ENCODE results near the gene IGFN1.

IGFN1 gene

DNA sequence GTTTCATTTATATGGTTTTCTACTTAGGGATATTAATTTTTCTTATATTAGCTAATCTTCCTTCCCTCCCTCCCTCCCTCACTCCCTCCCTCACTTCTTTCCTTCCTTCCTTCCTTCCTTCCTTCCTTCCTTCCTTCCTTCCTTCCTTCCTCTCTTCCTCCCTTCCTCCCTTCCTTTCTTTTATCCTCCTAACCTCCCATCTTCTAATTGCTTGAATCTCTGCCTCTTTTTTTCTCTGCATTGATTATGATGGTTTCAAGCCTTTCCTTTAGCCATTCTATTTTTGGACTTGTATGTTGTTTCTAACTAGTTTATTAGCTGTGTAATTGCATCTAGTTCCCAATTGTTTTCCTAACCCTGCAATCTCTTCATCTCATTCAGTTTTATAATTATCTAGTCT is 75.7 kb downstream of the IGFN1 start:
- Mint-ChIP-seq H3K9me3 (no peaks in the 10 kb centered on the region), H3K27ac (no peak overlapping the region), H3K4me1 (peaks cover 31% of the 10 kb centered on the region), H3K36me3 (ENCODE audit: low read depth) (no peaks in the 10 kb centered on the region), H3K27me3 (ENCODE audit: low read depth, poor library complexity) (peaks cover 50% of the 10 kb centered on the region), H3K4me3 (no peak overlapping the region)
- TF ChIP-seq CTCF (IDR thresholded peaks at IDR 0.05) = no peak
- DNase-seq = no peak

DNA sequence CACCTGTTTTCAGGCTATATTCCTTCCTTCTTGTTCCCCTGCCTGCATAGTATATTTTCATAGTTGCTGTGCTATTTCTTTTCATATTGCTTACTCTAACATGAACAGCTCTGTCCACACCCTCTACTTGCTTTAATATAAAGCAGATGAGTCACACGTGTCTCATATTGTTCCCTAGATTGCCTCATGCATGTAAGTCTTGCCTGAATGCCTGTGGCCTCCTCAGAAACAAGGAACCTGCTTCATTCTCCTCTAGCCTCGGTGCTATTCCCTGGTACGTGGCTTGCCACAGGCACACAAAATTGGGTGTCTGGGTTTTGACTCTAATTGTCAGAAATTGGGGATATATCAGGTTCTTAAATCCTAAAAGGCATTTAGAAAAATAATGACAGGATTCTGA is 76.2 kb downstream of the IGFN1 start:
- no peak for TF ChIP-seq CTCF (IDR thresholded peaks at IDR 0.05)
- no peak for DNase-seq
- Mint-ChIP-seq H3K4me3 (no peak overlapping the region), H3K27ac (no peak overlapping the region), H3K36me3 (ENCODE audit: low read depth) (no peaks in the 10 kb centered on the region), H3K4me1 (peaks cover 31% of the 10 kb centered on the region), H3K9me3 (no peaks in the 10 kb centered on the region), H3K27me3 (ENCODE audit: low read depth, poor library complexity) (peaks cover 45% of the 10 kb centered on the region)

DNA sequence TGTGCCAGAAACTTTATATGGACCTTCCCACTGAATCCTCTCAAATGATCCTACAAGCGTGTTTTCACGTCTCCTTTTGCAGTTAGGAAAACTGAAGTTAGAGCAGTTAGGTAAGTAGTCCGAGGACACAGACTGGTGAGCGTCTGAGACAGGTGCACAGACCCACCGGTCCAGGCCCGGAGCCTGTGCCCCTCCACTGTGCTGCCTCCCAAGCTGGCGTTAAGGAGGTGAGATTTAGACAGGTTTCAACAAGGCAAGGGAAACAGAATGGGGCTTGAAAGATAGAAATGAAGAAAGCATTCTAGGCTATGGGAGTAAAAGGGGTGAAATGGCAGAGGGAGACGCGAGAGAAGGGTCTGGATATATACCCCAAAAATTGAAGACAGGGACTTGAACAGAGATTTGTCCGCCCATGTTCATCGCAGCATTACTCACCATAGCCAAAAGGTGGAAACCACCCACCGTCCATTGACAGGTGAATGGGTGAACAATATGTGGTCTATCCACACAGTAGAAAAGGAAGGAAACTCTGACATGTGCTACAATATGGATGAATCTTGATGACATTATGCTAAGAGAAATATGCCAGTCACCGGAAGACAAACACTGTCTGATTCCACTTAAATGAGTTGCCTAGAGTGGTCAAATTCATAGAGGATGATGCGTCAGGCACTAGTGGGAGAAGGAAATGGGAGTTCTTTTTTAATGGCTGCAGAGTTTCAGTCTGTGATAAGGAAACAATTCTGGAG is 77.0 kb downstream of the IGFN1 start:
- no peak overlapping the region for H3K27ac Mint-ChIP-seq
- peaks cover 42% of the 10 kb centered on the region for H3K27me3 Mint-ChIP-seq (ENCODE audit: low read depth, poor library complexity)
- DNase-seq = no peak

DNA sequence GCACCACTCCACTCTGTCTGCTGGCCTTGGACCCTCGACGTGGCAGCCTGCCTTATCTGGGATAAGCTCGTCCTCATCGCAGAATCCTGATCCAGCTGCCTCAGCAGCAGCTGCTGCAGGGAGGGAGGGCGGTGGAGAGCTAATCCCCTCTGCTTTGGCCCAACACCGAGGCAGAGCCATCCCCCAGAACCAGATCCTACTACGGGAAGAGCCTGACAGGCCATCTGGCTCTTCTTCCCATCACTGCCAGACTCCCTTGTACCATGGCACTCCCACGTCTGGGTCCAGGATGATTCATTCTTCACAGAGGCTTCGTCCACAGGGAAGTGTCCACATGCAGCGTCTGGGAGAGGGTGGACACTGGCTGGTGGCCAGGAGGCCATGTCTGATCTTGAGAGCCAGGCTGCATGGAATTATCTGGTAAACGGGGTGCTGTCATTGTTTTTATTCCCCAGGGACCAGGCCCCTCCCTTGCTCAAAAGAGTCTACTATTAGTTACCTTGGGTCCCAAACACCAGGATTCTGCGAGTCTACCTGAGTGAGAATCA is 78.1 kb downstream of the IGFN1 start:
- Mint-ChIP-seq H3K27ac (no peak overlapping the region), H3K9me3 (no peaks in the 10 kb centered on the region), H3K4me1 (peaks cover 26% of the 10 kb centered on the region), H3K4me3 (no peak overlapping the region), H3K27me3 (ENCODE audit: low read depth, poor library complexity) (peaks cover 37% of the 10 kb centered on the region), H3K36me3 (ENCODE audit: low read depth) (no peaks in the 10 kb centered on the region)
- DNase-seq = no peak
- no peak for TF ChIP-seq CTCF (IDR thresholded peaks at IDR 0.05)

More for the DNA sequence above, 77.0 kb downstream of the IGFN1 start:
- no peak for TF ChIP-seq CTCF (IDR thresholded peaks at IDR 0.05)
- H3K4me3 Mint-ChIP-seq = no peak overlapping the region
- H3K9me3 Mint-ChIP-seq = no peaks in the 10 kb centered on the region
- H3K36me3 Mint-ChIP-seq (ENCODE audit: low read depth) = no peaks in the 10 kb centered on the region
- H3K4me1 Mint-ChIP-seq = peaks cover 31% of the 10 kb centered on the region

- H3K27me3 Mint-ChIP-seq (ENCODE audit: low read depth, poor library complexity) = peaks cover 35% of the 10 kb centered on the region
- no peak for DNase-seq
- H3K4me3 Mint-ChIP-seq = no peak overlapping the region
- TF ChIP-seq CTCF (IDR thresholded peaks at IDR 0.05) = no peak
- peaks cover 23% of the 10 kb centered on the region for H3K4me1 Mint-ChIP-seq
- H3K27ac Mint-ChIP-seq = peak overlapping the region; percentile 59
- no peaks in the 10 kb centered on the region for H3K36me3 Mint-ChIP-seq (ENCODE audit: low read depth)
- no peaks in the 10 kb centered on the region for H3K9me3 Mint-ChIP-seq
These were observed 78.7 kb downstream of the IGFN1 start for GRCh38 chr1:201269281-201269680.

DNA sequence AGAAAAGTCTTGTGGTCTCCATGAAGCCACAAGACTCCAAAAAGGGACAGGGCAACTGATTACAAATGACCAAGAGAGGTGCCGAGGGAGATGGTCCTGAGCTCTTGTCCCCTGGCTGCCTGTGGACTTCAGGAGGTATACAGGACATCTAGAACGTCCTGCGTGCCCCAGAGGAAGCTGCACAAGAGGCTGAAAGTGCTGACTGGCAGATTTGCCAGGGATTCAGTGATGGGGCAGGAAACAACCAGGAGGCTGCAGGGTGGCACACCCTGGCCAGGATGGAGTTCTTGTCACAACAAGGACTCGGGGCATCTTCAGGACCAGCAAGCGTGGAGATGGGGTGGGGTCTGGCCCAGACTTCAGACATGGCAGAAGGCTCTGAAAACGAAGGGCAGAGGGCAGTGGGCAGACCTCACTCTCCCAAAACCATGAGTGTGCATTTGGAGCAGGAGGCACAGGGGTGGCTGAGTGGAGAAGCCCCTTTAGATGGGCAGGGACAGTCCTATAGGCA is 79.3 kb downstream of the IGFN1 start:
- Mint-ChIP-seq H3K36me3 (ENCODE audit: low read depth) (no peaks in the 10 kb centered on the region), H3K4me3 (no peak overlapping the region), H3K27ac (no peak overlapping the region), H3K9me3 (no peaks in the 10 kb centered on the region), H3K27me3 (ENCODE audit: low read depth, poor library complexity) (peaks cover 35% of the 10 kb centered on the region), H3K4me1 (peaks cover 24% of the 10 kb centered on the region)
- TF ChIP-seq CTCF (IDR thresholded peaks at IDR 0.05) = no peak
- DNase-seq = no peak
